MCF 10A (cell line): Measurements from ENCODE around the gene TFCP2. TPM values are rescaled to one million over a fixed set of nuclear protein-coding genes. Genes with fewer than 3 reads are reported as not detected.
A peak's percentile ranks its signal among the peaks of the same experiment; 100 is the strongest.
"Not testable (repeated sequence)": the region's sequence is repeated elsewhere in the genome, so short reads cannot be mapped to it uniquely, and the experiment has no call there.

ENCODE experiments used
- Bru-seq: library from RNA; stranded (reverse); fragments of 400-500 nt; gene quantifications from one replicate; lab custom pipeline; 2021; lab: Mats Ljungman, UMichigan
- BruChase-seq, 2 experiments: library from RNA; stranded (reverse); fragments of 400-500 nt; gene quantifications; one replicate each; lab custom pipeline; 2021; lab: Mats Ljungman, UMichigan
- BruUV-seq: library from RNA; stranded (reverse); fragments of 400-500 nt; replicated peaks from 2 replicates; lab custom pipeline; 2021; lab: Mats Ljungman, UMichigan
- CTCF ChIA-PET: fragments of 300-600 bp; sonication (Branson Sonifier 250); formaldehyde crosslinking; extraction: SDS; loops from one replicate; lab custom pipeline; 2021; ENCODE audit warnings: antibody characterized with exemption, inconsistent platforms; lab: Yijun Ruan, JAX
- POLR2A ChIA-PET: fragments of 300-600, 350-650 bp; sonication (Branson Sonifier 250); formaldehyde crosslinking; extraction: SDS; loops from one replicate; lab custom pipeline; 2020; ENCODE audit warnings: antibody characterized with exemption, inconsistent platforms; lab: Yijun Ruan, JAX
- DNase-seq: peaks from one replicate; pipeline ENCODE4 v3.0.0-alpha.2; 2018; ENCODE audit not compliant: unreplicated experiment
- H3K27ac Mint-ChIP-seq: one replicate; pipeline ENCODE4 v1.8.0; 2022; ENCODE audit warnings: mild to moderate bottlenecking, low read depth, mixed read lengths; ENCODE audit not compliant: unreplicated experiment
- H3K27me3 Mint-ChIP-seq: one replicate; pipeline ENCODE4 v1.8.0; 2022; ENCODE audit warnings: mixed read lengths; ENCODE audit not compliant: insufficient read depth, unreplicated experiment
- H3K36me3 Mint-ChIP-seq: one replicate; pipeline ENCODE4 v1.8.0; 2022; ENCODE audit warnings: mild to moderate bottlenecking, moderate library complexity, mixed read lengths; ENCODE audit not compliant: insufficient read depth, unreplicated experiment
- H3K4me1 Mint-ChIP-seq: one replicate; pipeline ENCODE4 v1.8.0; 2022; ENCODE audit warnings: mixed read lengths; ENCODE audit not compliant: insufficient read depth, unreplicated experiment
- H3K4me3 Mint-ChIP-seq: one replicate; pipeline ENCODE4 v1.8.0; 2022; ENCODE audit warnings: mild to moderate bottlenecking, moderate library complexity, mixed read lengths; ENCODE audit not compliant: unreplicated experiment
- H3K9me3 Mint-ChIP-seq: one replicate; pipeline ENCODE4 v1.8.0; 2022; ENCODE audit warnings: mixed read lengths; ENCODE audit not compliant: unreplicated experiment
- intact Hi-C: fragments of 100-400 bp; cut with micrococcal nuclease; formaldehyde crosslinking; loops from 2 replicates; pipeline ENCODE4 v1.14.1; 2022
- long read RNA-seq: library from polyadenylated mRNA; stranded (forward); transcript quantifications from one replicate; pipeline ENCODE4 v2.0.0, GENCODE V29; 2022
- total RNA-seq: library from RNA; stranded (reverse); gene quantifications from 2 replicates; pipeline ENCODE4 v1.2.3, GENCODE V29; 2022
- TF ChIP-seq, protein P1 (sequence below): fragments of 200-600 bp; IDR thresholded peaks from one replicate; pipeline ENCODE4 v1.8.0; 2022; ENCODE audit warnings: antibody characterized with exemption, mild to moderate bottlenecking; ENCODE audit not compliant: unreplicated experiment

TFCP2 gene, protein sequence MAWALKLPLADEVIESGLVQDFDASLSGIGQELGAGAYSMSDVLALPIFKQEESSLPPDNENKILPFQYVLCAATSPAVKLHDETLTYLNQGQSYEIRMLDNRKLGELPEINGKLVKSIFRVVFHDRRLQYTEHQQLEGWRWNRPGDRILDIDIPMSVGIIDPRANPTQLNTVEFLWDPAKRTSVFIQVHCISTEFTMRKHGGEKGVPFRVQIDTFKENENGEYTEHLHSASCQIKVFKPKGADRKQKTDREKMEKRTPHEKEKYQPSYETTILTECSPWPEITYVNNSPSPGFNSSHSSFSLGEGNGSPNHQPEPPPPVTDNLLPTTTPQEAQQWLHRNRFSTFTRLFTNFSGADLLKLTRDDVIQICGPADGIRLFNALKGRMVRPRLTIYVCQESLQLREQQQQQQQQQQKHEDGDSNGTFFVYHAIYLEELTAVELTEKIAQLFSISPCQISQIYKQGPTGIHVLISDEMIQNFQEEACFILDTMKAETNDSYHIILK
- 31.5 and 34.9 TPM in 2 replicates for total RNA-seq
- Bru-seq, nascent RNA, result percentile 77 among the genes with signal in this experiment
- BruChase-seq, experiment 1, labeled RNA remaining after a 6-hour chase, result percentile 81 among the genes with signal in this experiment
- percentile 82 among the genes with signal in this experiment for BruChase-seq, experiment 2, labeled RNA remaining after a 2-hour chase
- long read RNA-seq, transcript TFCP2-201 (15 exons, 3,546 nt), result major isoform, 17 of 37 reads
- long read RNA-seq, partial matches to known transcripts, result 2 of 37 reads
- long read RNA-seq, other reads (novel, unspliced or antisense), result 18 of 37 reads

GRCh38 chr12:51172515-51173431 lies at the start of gene TFCP2:
Gene TFCP2 (minus strand): TSS chr12:51173135. CDS start chr12:51172422, 713 bp downstream.
- Mint-ChIP-seq H3K27ac (no peak within 1 kb of the TSS), H3K36me3 (peaks cover 6% of the 10 kb centered on the region), H3K4me1 (no peaks in the 10 kb centered on the region), H3K27me3 (no peaks in the 10 kb centered on the region), H3K9me3 (no peaks in the 10 kb centered on the region), H3K4me3 (no peak within 1 kb of the TSS)
- ChIA-PET CTCF (no interaction called here), POLR2A (interaction anchor here (0.6 to 2.4 kb wide), 17 partner anchors 35 to 410 kb away, joined by 3 to 18 read pairs (median 4); partner anchors contain the start of genes CSRNP2, DAZAP2, LETMD1 and POU6F1)
- BruUV-seq, result TSS peak; percentile 74
- TF ChIP-seq, protein P1, sequence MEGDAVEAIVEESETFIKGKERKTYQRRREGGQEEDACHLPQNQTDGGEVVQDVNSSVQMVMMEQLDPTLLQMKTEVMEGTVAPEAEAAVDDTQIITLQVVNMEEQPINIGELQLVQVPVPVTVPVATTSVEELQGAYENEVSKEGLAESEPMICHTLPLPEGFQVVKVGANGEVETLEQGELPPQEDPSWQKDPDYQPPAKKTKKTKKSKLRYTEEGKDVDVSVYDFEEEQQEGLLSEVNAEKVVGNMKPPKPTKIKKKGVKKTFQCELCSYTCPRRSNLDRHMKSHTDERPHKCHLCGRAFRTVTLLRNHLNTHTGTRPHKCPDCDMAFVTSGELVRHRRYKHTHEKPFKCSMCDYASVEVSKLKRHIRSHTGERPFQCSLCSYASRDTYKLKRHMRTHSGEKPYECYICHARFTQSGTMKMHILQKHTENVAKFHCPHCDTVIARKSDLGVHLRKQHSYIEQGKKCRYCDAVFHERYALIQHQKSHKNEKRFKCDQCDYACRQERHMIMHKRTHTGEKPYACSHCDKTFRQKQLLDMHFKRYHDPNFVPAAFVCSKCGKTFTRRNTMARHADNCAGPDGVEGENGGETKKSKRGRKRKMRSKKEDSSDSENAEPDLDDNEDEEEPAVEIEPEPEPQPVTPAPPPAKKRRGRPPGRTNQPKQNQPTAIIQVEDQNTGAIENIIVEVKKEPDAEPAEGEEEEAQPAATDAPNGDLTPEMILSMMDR, result no peak
- intact Hi-C loops, result loop anchor here (2.0 kb wide), 1 partner anchor 46 kb away; the partner anchor contains the start of gene POU6F1
- peak; percentile 95 for DNase-seq

DNA sequence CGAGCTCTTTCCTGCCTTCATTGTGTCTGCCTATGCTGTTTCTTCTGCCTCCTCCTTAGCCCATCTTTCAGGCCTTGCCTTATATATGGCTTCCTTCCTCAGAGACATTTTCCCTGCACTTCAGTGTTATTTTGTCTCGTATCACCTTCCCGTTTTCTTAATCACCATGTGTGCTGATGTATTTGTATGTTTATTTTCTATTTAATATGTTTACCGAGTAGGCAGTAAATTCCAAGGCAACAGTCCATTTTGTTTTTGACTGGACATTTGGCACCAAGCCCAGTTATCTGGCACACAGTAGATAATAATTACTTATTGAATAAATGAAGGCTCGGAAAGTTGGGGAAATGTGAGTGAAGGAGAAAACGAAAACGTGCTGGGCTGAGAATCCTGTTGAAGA lies 49.5 kb upstream of the TFCP2 start:
- intact Hi-C loops, result no loop called here
- TF ChIP-seq, protein P1, result no peak

GRCh38 chr12:51219857-51220256 lies 46.9 kb upstream of the TFCP2 start:
- H3K36me3 Mint-ChIP-seq, H3K9me3 Mint-ChIP-seq, POLR2A ChIA-PET, DNase-seq, BruUV-seq, H3K4me1 Mint-ChIP-seq, H3K4me3 Mint-ChIP-seq, H3K27ac Mint-ChIP-seq, H3K27me3 Mint-ChIP-seq: not testable (repeated sequence)
- CTCF ChIA-PET, result interaction anchor here (0.6 kb wide), 1 partner anchor 175 kb away, joined by 3 read pairs; no protein-coding TSS in a partner anchor
- intact Hi-C loops, result loop anchor here (1.0 to 5.0 kb wide), 3 partner anchors 19 to 173 kb away; partner anchors contain the start of genes LETMD1 and TFCP2

More for the DNA sequence above, 49.5 kb upstream of the TFCP2 start:
- BruUV-seq, result no TSS peak
- Mint-ChIP-seq H3K36me3 (no peaks in the 10 kb centered on the region), H3K4me3 (no peak overlapping the region), H3K9me3 (no peaks in the 10 kb centered on the region), H3K27me3 (no peaks in the 10 kb centered on the region), H3K4me1 (peaks cover 6% of the 10 kb centered on the region), H3K27ac (no peak overlapping the region)
- CTCF ChIA-PET, result interaction anchor here (0.6 kb wide), 1 partner anchor 24 kb away, joined by 3 read pairs; no protein-coding TSS in a partner anchor
- POLR2A ChIA-PET, result interaction anchor here (2.1 kb wide), 1 partner anchor 16 kb away, joined by 11 read pairs; the partner anchor contains the start of gene DAZAP2
- no peak for DNase-seq
